ENCODE measurements around the gene ERP27.

- no peak for TF ChIP-seq POLR2AphosphoS5 (IDR thresholded peaks at IDR 0.05; ENCODE audit: low read depth, low read length)
- no peak for TF ChIP-seq POLR2A (IDR thresholded peaks at IDR 0.05; ENCODE audit: low read depth, low read length)
These were observed 41.1 kb upstream of the ERP27 start for GRCh38 chr12:14979468-14979867.
